ENCODE data around the gene LINGO1. TPM values are rescaled to one million over a fixed set of nuclear protein-coding genes. Genes with fewer than 3 reads are reported as not detected.

LINGO1 gene
- total and polyA plus RNA-seq, 2 donors (not counting 1 experiment from before 2014, with no cell fraction given), result 0.05 TPM; not detected in 1

- no peaks in the 10 kb centered on the region for H3K9me3 ChIP-seq (ENCODE audit: control insufficient read depth, insufficient read depth, low read depth, low read length)
- no peak overlapping the region for H3K27ac ChIP-seq (ENCODE audit: insufficient read depth, low read length)
- H2AFZ ChIP-seq (ENCODE audit: low read length), result no peak overlapping the region
- no peak for DNase-seq (ENCODE audit: low read depth in 2 of 2)
- no peaks in the 10 kb centered on the region for H4K20me1 ChIP-seq (ENCODE audit: control insufficient read depth, extremely low read depth, insufficient read depth, low read length)
- peaks cover 10% of the 10 kb centered on the region for H3K27me3 ChIP-seq (ENCODE audit: control insufficient read depth, insufficient read depth, low read length)
- H3K4me2 ChIP-seq (ENCODE audit: extremely low read depth, insufficient read depth, low read length), result no peak overlapping the region
- no peaks in the 10 kb centered on the region for H3K79me2 ChIP-seq (ENCODE audit: control insufficient read depth, insufficient read depth, low read length)
- no peaks in the 10 kb centered on the region for H3K36me3 ChIP-seq (ENCODE audit: control insufficient read depth, insufficient read depth, low read length)
- TF ChIP-seq EZH2 (IDR thresholded peaks at IDR 0.05; ENCODE audit: low read length, missing control alignments) (no peak), CTCF (conservative IDR thresholded peaks at IDR 0.05 in 1 of 2, IDR thresholded peaks at IDR 0.05 in 1 of 2; ENCODE audit: low read depth in 1 of 2, low read length in 2 of 2) (no peak)
- no peak overlapping the region for H3K4me3 ChIP-seq (replicated peaks in 1 of 4; ENCODE audit: control extremely low read depth in 1 of 4, insufficient read depth in 1 of 4, low read depth in 3 of 4, low read length in 4 of 4)
- H3K4me1 ChIP-seq (ENCODE audit: control insufficient read depth, extremely low read depth, insufficient read depth, low read length), result no peaks in the 10 kb centered on the region
- no peak overlapping the region for H3K9ac ChIP-seq (ENCODE audit: insufficient read depth, low read length)
Observed at GRCh38 chr15:77670558-77671361, 38.0 kb upstream of the LINGO1 start.

GRCh38 chr15:77669896-77670295 is 37.2 kb upstream of the LINGO1 start:
- no peaks in the 10 kb centered on the region for H3K9me3 ChIP-seq (ENCODE audit: control insufficient read depth, insufficient read depth, low read depth, low read length)
- H3K4me2 ChIP-seq (ENCODE audit: extremely low read depth, insufficient read depth, low read length), result no peak overlapping the region
- H4K20me1 ChIP-seq (ENCODE audit: control insufficient read depth, extremely low read depth, insufficient read depth, low read length), result no peaks in the 10 kb centered on the region
- peaks cover 10% of the 10 kb centered on the region for H3K27me3 ChIP-seq (ENCODE audit: control insufficient read depth, insufficient read depth, low read length)
- H2AFZ ChIP-seq (ENCODE audit: low read length), result no peak overlapping the region
- no peaks in the 10 kb centered on the region for H3K36me3 ChIP-seq (ENCODE audit: control insufficient read depth, insufficient read depth, low read length)
- H3K27ac ChIP-seq (ENCODE audit: insufficient read depth, low read length), result no peak overlapping the region
- H3K4me1 ChIP-seq (ENCODE audit: control insufficient read depth, extremely low read depth, insufficient read depth, low read length), result no peaks in the 10 kb centered on the region
- no peak for DNase-seq (ENCODE audit: low read depth in 2 of 2)
- TF ChIP-seq EZH2 (IDR thresholded peaks at IDR 0.05; ENCODE audit: low read length, missing control alignments) (no peak), CTCF (conservative IDR thresholded peaks at IDR 0.05 in 1 of 2, IDR thresholded peaks at IDR 0.05 in 1 of 2; ENCODE audit: low read depth in 1 of 2, low read length in 2 of 2) (no peak)
- no peaks in the 10 kb centered on the region for H3K79me2 ChIP-seq (ENCODE audit: control insufficient read depth, insufficient read depth, low read length)
- no peak overlapping the region for H3K4me3 ChIP-seq (replicated peaks in 1 of 4; ENCODE audit: control extremely low read depth in 1 of 4, insufficient read depth in 1 of 4, low read depth in 3 of 4, low read length in 4 of 4)
- no peak overlapping the region for H3K9ac ChIP-seq (ENCODE audit: insufficient read depth, low read length)

- H3K27me3 ChIP-seq (ENCODE audit: control insufficient read depth, insufficient read depth, low read length), result peaks cover 10% of the 10 kb centered on the region
- no peaks in the 10 kb centered on the region for H3K4me1 ChIP-seq (ENCODE audit: control insufficient read depth, extremely low read depth, insufficient read depth, low read length)
- H3K79me2 ChIP-seq (ENCODE audit: control insufficient read depth, insufficient read depth, low read length), result no peaks in the 10 kb centered on the region
- no peak overlapping the region for H3K9ac ChIP-seq (ENCODE audit: insufficient read depth, low read length)
- no peak overlapping the region for H3K4me3 ChIP-seq (replicated peaks in 1 of 4; ENCODE audit: control extremely low read depth in 1 of 4, insufficient read depth in 1 of 4, low read depth in 3 of 4, low read length in 4 of 4)
- TF ChIP-seq CTCF (conservative IDR thresholded peaks at IDR 0.05 in 1 of 2, IDR thresholded peaks at IDR 0.05 in 1 of 2; ENCODE audit: low read depth in 1 of 2, low read length in 2 of 2) (no peak), EZH2 (IDR thresholded peaks at IDR 0.05; ENCODE audit: low read length, missing control alignments) (no peak)
- H3K4me2 ChIP-seq (ENCODE audit: extremely low read depth, insufficient read depth, low read length), result no peak overlapping the region
- no peaks in the 10 kb centered on the region for H3K9me3 ChIP-seq (ENCODE audit: control insufficient read depth, insufficient read depth, low read depth, low read length)
- DNase-seq (ENCODE audit: low read depth in 2 of 2), result no peak
- H3K36me3 ChIP-seq (ENCODE audit: control insufficient read depth, insufficient read depth, low read length), result no peaks in the 10 kb centered on the region
- no peak overlapping the region for H3K27ac ChIP-seq (ENCODE audit: insufficient read depth, low read length)
- no peak overlapping the region for H2AFZ ChIP-seq (ENCODE audit: low read length)
- no peaks in the 10 kb centered on the region for H4K20me1 ChIP-seq (ENCODE audit: control insufficient read depth, extremely low read depth, insufficient read depth, low read length)
Observed at GRCh38 chr15:77667338-77668234, 34.9 kb upstream of the LINGO1 start.

All from fibroblast of lung (primary cell).